ENCODE results near the gene GRK4. TPM values are rescaled to one million over a fixed set of nuclear protein-coding genes. Genes with fewer than 3 reads are reported as not detected.
"Not testable (repeated sequence)": the region's sequence is repeated elsewhere in the genome, so short reads cannot be mapped to it uniquely, and the experiment has no call there.

GRK4 gene
- total RNA-seq, 4 donors from 2014 or later: 0.95 to 17.3 (median 1.5) TPM

- H3K9me3 ChIP-seq: no peaks in the 10 kb centered on the region
- no peaks in the 10 kb centered on the region for H3K27me3 ChIP-seq
- peak overlapping the region; percentile 84 to 89 (median 85) for H3K27ac ChIP-seq
- H3K4me3 ChIP-seq: peak overlapping the region in 3 of 4 donors; percentile 65 to 77 (median 76)
- H3K4me1 ChIP-seq: peaks cover 0 to 43% (median 33%) of the 10 kb centered on the region in 4 donors
- TF ChIP-seq POLR2A (IDR thresholded peaks at IDR 0.05) (no peak), CTCF (IDR thresholded peaks at IDR 0.05) (no peak)
- DNase-seq: peak in 2 of 3 donors; percentile 38 to 50
- H3K36me3 ChIP-seq: peaks cover 0 to 39% (median 0%) of the 10 kb centered on the region in 3 donors
Observed at GRCh38 chr4:2935762-2936743, 27.3 kb upstream of the GRK4 start.

GRCh38 chr4:2936773-2937145 is 26.6 kb upstream of the GRK4 start:
- Histone ChIP-seq H3K27me3 (no peaks in the 10 kb centered on the region), H3K27ac (peak overlapping the region in 1 of 4 donors; percentile 89), H3K4me3 (no peak overlapping the region), H3K9me3 (no peaks in the 10 kb centered on the region), H3K4me1 (peaks cover 0 to 37% (median 27%) of the 10 kb centered on the region in 4 donors), H3K36me3 (peaks cover 0 to 43% (median 0%) of the 10 kb centered on the region in 3 donors)
- TF ChIP-seq CTCF (IDR thresholded peaks at IDR 0.05) (no peak), POLR2A (IDR thresholded peaks at IDR 0.05) (no peak)
- DNase-seq: peak in 2 of 3 donors; percentile 45 to 48

- no peak overlapping the region for H3K4me3 ChIP-seq
- H3K27ac ChIP-seq: peak overlapping the region in 1 of 4 donors; percentile 89
- H3K9me3 ChIP-seq: no peaks in the 10 kb centered on the region
- TF ChIP-seq POLR2A (IDR thresholded peaks at IDR 0.05) (no peak), CTCF (IDR thresholded peaks at IDR 0.05) (no peak)
- peak in 2 of 3 donors; percentile 47 to 51 for DNase-seq
- H3K4me1 ChIP-seq: peaks cover 0 to 33% (median 22%) of the 10 kb centered on the region in 4 donors
- no peaks in the 10 kb centered on the region for H3K27me3 ChIP-seq
- H3K36me3 ChIP-seq: peaks cover 0 to 48% (median 0%) of the 10 kb centered on the region in 3 donors
Observed at GRCh38 chr4:2937146-2937857, 26.1 kb upstream of the GRK4 start.

- Histone ChIP-seq H3K4me1 (peaks cover 0 to 34% (median 16%) of the 10 kb centered on the region in 4 donors), H3K27ac (no peak overlapping the region), H3K4me3 (no peak overlapping the region), H3K27me3 (no peaks in the 10 kb centered on the region), H3K36me3 (peaks cover 0 to 54% (median 0%) of the 10 kb centered on the region in 3 donors), H3K9me3 (no peaks in the 10 kb centered on the region)
- TF ChIP-seq CTCF (IDR thresholded peaks at IDR 0.05) (no peak), POLR2A (IDR thresholded peaks at IDR 0.05) (no peak)
- DNase-seq: peak in 2 of 3 donors; percentile 24 to 35
Observed at GRCh38 chr4:2937986-2938385, 25.4 kb upstream of the GRK4 start.

GRCh38 chr4:2938411-2938810 is 25.0 kb upstream of the GRK4 start:
- not testable (repeated sequence) for H3K4me3 ChIP-seq, H3K9me3 ChIP-seq, H3K27ac ChIP-seq, H3K27me3 ChIP-seq
- peak in 1 of 3 donors; percentile 22 for DNase-seq
- peaks cover 0 to 59% (median 0%) of the 10 kb centered on the region in 3 donors for H3K36me3 ChIP-seq
- peaks cover 0 to 35% (median 12%) of the 10 kb centered on the region in 4 donors for H3K4me1 ChIP-seq
